ENCODE data around the gene FLACC1. TPM values are rescaled to one million over a fixed set of nuclear protein-coding genes. Genes with fewer than 3 reads are reported as not detected.

The FLACC1 gene
- total RNA-seq, 4 donors from 2014 or later: 0.19 to 5.1 (median 0.52) TPM

DNA sequence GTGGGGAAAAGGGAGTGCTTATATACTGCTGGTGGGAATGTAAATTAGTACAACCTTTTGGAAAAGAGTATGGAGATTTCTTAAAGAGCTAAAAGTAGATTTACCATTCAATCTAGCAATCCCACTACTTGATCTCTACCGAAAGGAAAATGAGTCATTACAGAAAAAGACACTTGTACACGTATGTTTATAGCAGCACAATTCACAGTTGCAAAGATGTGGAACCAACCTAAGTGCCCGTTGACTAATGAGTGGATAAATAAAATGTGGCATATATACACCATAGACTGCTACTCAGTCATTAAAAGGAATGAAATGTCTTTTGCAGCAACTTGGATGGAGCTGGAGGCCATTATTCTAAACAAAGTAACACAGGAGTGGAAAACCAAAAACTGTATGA, 29.5 kb downstream of the FLACC1 start:
- no peaks in the 10 kb centered on the region for H3K27me3 ChIP-seq
- no peaks in the 10 kb centered on the region for H3K36me3 ChIP-seq
- peaks cover 0 to 15% (median 7%) of the 10 kb centered on the region in 3 donors for H3K9me3 ChIP-seq
- DNase-seq: no peak
- H3K27ac ChIP-seq: no peak overlapping the region
- no peak overlapping the region for H3K4me3 ChIP-seq
- TF ChIP-seq CTCF (IDR thresholded peaks at IDR 0.05): no peak
- no peak for TF ChIP-seq POLR2A (IDR thresholded peaks at IDR 0.05)
- WGBS, 2 donors: 67 to 75% methylated on average over 3 of the region's 3 CpGs
- intact Hi-C loops (cut with DNase I): no loop called here
- H3K4me1 ChIP-seq: no peaks in the 10 kb centered on the region

DNA sequence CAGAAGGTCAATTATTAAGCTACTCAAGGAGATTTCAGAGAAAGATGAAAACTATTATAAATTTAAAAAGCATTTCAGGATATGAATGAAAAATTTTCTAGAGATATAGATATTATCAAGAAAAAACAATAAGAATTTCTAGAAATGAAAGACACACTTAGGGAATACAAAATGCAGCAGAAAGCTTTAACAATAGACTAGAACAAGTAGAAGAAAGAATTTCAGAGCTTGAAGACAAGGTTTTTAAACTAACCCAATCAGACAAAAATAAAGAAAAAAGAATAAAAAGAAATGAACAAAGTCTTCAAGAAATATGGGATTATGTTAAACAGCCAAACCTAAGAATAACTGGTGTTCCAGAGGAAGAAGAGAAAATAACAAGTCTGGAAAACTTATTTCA, 34.4 kb downstream of the FLACC1 start:
- Histone ChIP-seq H3K27me3 (no peaks in the 10 kb centered on the region), H3K27ac (no peak overlapping the region), H3K4me1 (no peaks in the 10 kb centered on the region), H3K4me3 (no peak overlapping the region), H3K36me3 (no peaks in the 10 kb centered on the region), H3K9me3 (peaks cover 0 to 26% (median 7%) of the 10 kb centered on the region in 3 donors)
- no peak for DNase-seq
- intact Hi-C loops (cut with DNase I): no loop called here
- no peak for TF ChIP-seq POLR2A (IDR thresholded peaks at IDR 0.05)
- no peak for TF ChIP-seq CTCF (IDR thresholded peaks at IDR 0.05)

DNA sequence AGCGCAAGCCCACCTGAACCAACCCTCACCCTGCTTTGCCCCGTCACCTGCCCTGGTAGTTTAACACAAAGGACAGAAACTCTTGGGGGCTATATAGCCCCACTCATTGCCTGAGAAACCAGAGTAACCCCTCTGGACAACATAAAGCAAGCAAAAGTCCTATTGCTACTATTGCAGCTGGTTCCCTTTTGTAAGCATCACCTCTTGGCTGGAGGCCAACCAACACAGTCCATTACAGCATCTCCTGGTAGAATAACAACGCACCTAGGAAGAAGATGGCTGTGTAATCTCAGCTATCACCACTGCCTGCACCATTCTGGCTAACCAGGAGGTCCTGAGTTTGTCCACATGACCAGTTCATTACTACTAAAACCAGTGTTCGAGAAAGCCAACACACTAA, 36.4 kb downstream of the FLACC1 start:
- Histone ChIP-seq H3K27me3 (no peaks in the 10 kb centered on the region), H3K4me1 (no peaks in the 10 kb centered on the region), H3K9me3 (peaks cover 0 to 26% (median 7%) of the 10 kb centered on the region in 3 donors), H3K36me3 (no peaks in the 10 kb centered on the region), H3K27ac (no peak overlapping the region), H3K4me3 (no peak overlapping the region)
- no peak for DNase-seq
- WGBS, 2 donors: 100% methylated on average over 3 of the region's 4 CpGs
- intact Hi-C loops (cut with DNase I): no loop called here
- TF ChIP-seq POLR2A (IDR thresholded peaks at IDR 0.05): no peak
- no peak for TF ChIP-seq CTCF (IDR thresholded peaks at IDR 0.05)

DNA sequence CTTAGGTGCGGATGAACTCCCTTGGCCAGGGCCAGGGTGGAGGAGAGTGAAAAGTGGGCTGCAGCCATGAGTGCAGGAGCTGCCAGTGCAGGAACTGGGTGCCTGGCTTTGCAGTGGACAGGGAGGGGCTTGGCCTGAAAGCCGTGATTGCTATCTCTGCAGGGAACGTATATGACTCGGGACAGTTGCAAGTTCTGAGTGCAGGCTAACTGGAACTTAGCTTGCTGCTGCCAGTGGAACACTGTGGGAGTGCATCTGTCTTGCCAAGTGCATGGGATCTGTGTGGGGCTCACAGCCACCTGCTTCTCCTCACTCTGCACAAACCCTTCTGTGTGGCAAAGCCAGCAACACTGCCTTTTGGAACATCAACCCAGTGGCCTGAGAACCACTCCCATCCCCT, 36.9 kb downstream of the FLACC1 start:
- H3K9me3 ChIP-seq: peaks cover 0 to 26% (median 7%) of the 10 kb centered on the region in 3 donors
- no peak overlapping the region for H3K4me3 ChIP-seq
- intact Hi-C loops (cut with DNase I): no loop called here
- no peak overlapping the region for H3K27ac ChIP-seq
- no peaks in the 10 kb centered on the region for H3K27me3 ChIP-seq
- DNase-seq: no peak
- no peaks in the 10 kb centered on the region for H3K4me1 ChIP-seq
- WGBS, 2 donors: 87 to 100% methylated on average over 1 to 4 of the region's 4 CpGs
- no peak for TF ChIP-seq POLR2A (IDR thresholded peaks at IDR 0.05)
- TF ChIP-seq CTCF (IDR thresholded peaks at IDR 0.05): no peak
- no peaks in the 10 kb centered on the region for H3K36me3 ChIP-seq

- no peak for DNase-seq
- H3K4me1 ChIP-seq: no peaks in the 10 kb centered on the region
- no peak for TF ChIP-seq POLR2A (IDR thresholded peaks at IDR 0.05)
- no peak for TF ChIP-seq CTCF (IDR thresholded peaks at IDR 0.05)
- intact Hi-C loops (cut with DNase I): no loop called here
- H3K27ac ChIP-seq: no peak overlapping the region
- 36 to 38% methylated on average over 2 of the region's 2 CpGs for WGBS, 2 donors
- no peaks in the 10 kb centered on the region for H3K27me3 ChIP-seq
- H3K4me3 ChIP-seq: no peak overlapping the region
- H3K36me3 ChIP-seq: no peaks in the 10 kb centered on the region
- peaks cover 0 to 21% (median 7%) of the 10 kb centered on the region in 3 donors for H3K9me3 ChIP-seq
Measured at GRCh38 chr2:201319511-201319910, 37.6 kb downstream of the FLACC1 start.

Measured in esophagus squamous epithelium (tissue), 5 donors.